ENCODE data around the gene CADPS. TPM values are rescaled to one million over a fixed set of nuclear protein-coding genes. Genes with fewer than 3 reads are reported as not detected.

The CADPS gene
- total RNA-seq, 1 donor from 2014 or later = 2.7 TPM

GRCh38 chr3:62436785-62437184, 438.4 kb downstream of the CADPS start:
- Histone ChIP-seq H3K36me3 (no peaks in the 10 kb centered on the region), H3K4me3 (no peak overlapping the region), H3K4me1 (no peaks in the 10 kb centered on the region), H3K27me3 (ENCODE audit: low read depth) (peaks cover 4% of the 10 kb centered on the region), H3K27ac (no peak overlapping the region), H3K9me3 (no peaks in the 10 kb centered on the region)
- intact Hi-C loops (cut with DNase I) = no loop called here
- DNase-seq (no peak), ATAC-seq (no peak)
- TF ChIP-seq, protein P1, sequence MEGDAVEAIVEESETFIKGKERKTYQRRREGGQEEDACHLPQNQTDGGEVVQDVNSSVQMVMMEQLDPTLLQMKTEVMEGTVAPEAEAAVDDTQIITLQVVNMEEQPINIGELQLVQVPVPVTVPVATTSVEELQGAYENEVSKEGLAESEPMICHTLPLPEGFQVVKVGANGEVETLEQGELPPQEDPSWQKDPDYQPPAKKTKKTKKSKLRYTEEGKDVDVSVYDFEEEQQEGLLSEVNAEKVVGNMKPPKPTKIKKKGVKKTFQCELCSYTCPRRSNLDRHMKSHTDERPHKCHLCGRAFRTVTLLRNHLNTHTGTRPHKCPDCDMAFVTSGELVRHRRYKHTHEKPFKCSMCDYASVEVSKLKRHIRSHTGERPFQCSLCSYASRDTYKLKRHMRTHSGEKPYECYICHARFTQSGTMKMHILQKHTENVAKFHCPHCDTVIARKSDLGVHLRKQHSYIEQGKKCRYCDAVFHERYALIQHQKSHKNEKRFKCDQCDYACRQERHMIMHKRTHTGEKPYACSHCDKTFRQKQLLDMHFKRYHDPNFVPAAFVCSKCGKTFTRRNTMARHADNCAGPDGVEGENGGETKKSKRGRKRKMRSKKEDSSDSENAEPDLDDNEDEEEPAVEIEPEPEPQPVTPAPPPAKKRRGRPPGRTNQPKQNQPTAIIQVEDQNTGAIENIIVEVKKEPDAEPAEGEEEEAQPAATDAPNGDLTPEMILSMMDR (IDR thresholded peaks at IDR 0.05) = no peak

- Histone ChIP-seq H3K27ac (no peak overlapping the region), H3K4me3 (no peak overlapping the region), H3K27me3 (ENCODE audit: low read depth) (peaks cover 4% of the 10 kb centered on the region), H3K36me3 (no peaks in the 10 kb centered on the region), H3K4me1 (no peaks in the 10 kb centered on the region), H3K9me3 (no peaks in the 10 kb centered on the region)
- DNase-seq (no peak), ATAC-seq (no peak)
- intact Hi-C loops (cut with DNase I) = no loop called here
- TF ChIP-seq, protein P1 (IDR thresholded peaks at IDR 0.05) = no peak
These were observed 441.8 kb downstream of the CADPS start for GRCh38 chr3:62433396-62433795.

- ATAC-seq (no peak), DNase-seq (no peak)
- Histone ChIP-seq H3K4me1 (no peaks in the 10 kb centered on the region), H3K4me3 (no peak overlapping the region), H3K27ac (no peak overlapping the region), H3K27me3 (ENCODE audit: low read depth) (no peaks in the 10 kb centered on the region), H3K9me3 (no peaks in the 10 kb centered on the region), H3K36me3 (no peaks in the 10 kb centered on the region)
- intact Hi-C loops (cut with DNase I) = no loop called here
- TF ChIP-seq, protein P1 (IDR thresholded peaks at IDR 0.05) = no peak
These were observed 454.0 kb downstream of the CADPS start for GRCh38 chr3:62421207-62421606.

GRCh38 chr3:62416144-62416543, 459.1 kb downstream of the CADPS start:
- no peak for DNase-seq
- ATAC-seq = no peak
- Histone ChIP-seq H3K4me3 (no peak overlapping the region), H3K36me3 (no peaks in the 10 kb centered on the region), H3K27me3 (ENCODE audit: low read depth) (no peaks in the 10 kb centered on the region), H3K4me1 (no peaks in the 10 kb centered on the region), H3K27ac (no peak overlapping the region), H3K9me3 (no peaks in the 10 kb centered on the region)
- TF ChIP-seq, protein P1 (IDR thresholded peaks at IDR 0.05) = no peak
- intact Hi-C loops (cut with DNase I) = no loop called here

DNA sequence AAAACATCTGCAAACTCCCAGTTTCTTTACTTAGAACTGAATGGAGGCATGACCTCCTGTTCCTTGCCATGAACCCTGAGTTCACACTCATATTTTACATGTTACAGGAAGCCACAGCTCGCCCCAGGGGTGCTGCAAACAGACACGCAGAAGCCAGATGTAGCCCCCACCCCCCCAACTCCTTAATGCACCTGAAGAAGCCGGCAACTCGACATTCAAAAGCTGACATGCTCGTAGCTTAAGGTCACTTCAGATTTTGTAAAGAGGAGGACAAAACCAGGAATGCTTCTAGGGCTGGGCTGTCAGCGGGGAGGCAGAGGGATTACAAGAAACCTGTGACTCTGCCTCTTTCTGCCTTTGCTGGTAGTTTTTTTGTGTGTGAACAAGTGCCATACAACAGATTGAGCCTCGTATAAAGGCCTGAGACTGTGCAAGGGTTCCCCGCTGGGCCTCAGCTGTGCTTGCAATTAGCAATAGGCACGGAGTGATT, 459.9 kb downstream of the CADPS start:
- DNase-seq (no peak), ATAC-seq (no peak)
- Histone ChIP-seq H3K9me3 (no peaks in the 10 kb centered on the region), H3K4me1 (no peaks in the 10 kb centered on the region), H3K36me3 (no peaks in the 10 kb centered on the region), H3K27me3 (ENCODE audit: low read depth) (no peaks in the 10 kb centered on the region), H3K4me3 (no peak overlapping the region), H3K27ac (no peak overlapping the region)
- intact Hi-C loops (cut with DNase I) = no loop called here
- TF ChIP-seq, protein P1 (IDR thresholded peaks at IDR 0.05) = no peak

DNA sequence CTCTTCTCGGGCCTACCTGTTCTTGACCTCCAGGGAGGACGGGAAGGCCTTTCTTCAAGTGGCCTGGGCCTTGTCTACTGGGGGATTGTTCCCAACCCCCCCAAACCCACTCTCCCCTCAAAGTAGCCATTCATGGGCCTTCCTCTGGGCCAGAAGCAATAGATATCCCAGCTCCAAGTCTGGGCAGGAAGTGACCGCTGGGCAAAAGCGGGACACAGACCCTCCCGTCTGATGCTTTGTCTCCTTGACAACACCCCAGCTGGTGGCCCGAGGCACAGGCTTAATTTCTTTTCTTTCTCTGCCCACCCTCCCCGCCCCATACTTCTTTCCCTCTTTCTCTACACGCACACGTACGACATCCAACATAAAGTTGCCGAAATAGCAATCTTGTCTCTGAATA, 460.4 kb downstream of the CADPS start:
- TF ChIP-seq, protein P1 (IDR thresholded peaks at IDR 0.05) = no peak
- H3K4me1 ChIP-seq = no peaks in the 10 kb centered on the region

More for the DNA sequence above, 460.4 kb downstream of the CADPS start:
- Histone ChIP-seq H3K27me3 (ENCODE audit: low read depth) (no peaks in the 10 kb centered on the region), H3K4me3 (no peak overlapping the region), H3K9me3 (no peaks in the 10 kb centered on the region), H3K36me3 (no peaks in the 10 kb centered on the region), H3K27ac (no peak overlapping the region)
- intact Hi-C loops (cut with DNase I) = no loop called here
- ATAC-seq = no peak
- no peak for DNase-seq
